H1 (cell line): ENCODE measurements around the gene CASTOR1. TPM values are rescaled to one million over a fixed set of nuclear protein-coding genes. Genes with fewer than 3 reads are reported as not detected.

Experiments
- CTCF ChIA-PET: fragments of 300-600 bp; sonication (Branson Sonifier 250); formaldehyde crosslinking; loops from one replicate; lab custom pipeline; 2021; ENCODE audit not compliant: partially characterized antibody; lab: Charles Lee
- POLR2A ChIA-PET: fragments of 300-600 bp; sonication (Branson Sonifier 250); formaldehyde crosslinking; loops from one replicate; lab custom pipeline; 2021; ENCODE audit warnings: inconsistent platforms; ENCODE audit not compliant: partially characterized antibody; lab: Charles Lee
- DNase-seq, 2 experiments: peaks; one replicate each; pipeline versions ENCODE4 v3.0.0 to v3.0.0-alpha.2; 2010 to 2022; ENCODE audit warnings: low spot score in 2 of 2, low read depth in 1 of 2, mixed read lengths in 1 of 2
- FAIRE-seq: peaks from 2 replicates; lab custom pipeline; 2011; peaks lifted over from hg19 to GRCh38; lab: Jason Lieb, UNC
- H2AFZ ChIP-seq: 2 replicates; pipeline ENCODE4 v1.8.1; 2012; ENCODE audit warnings: low read length, inconsistent platforms
- H2AK5ac ChIP-seq: 2 replicates; pipeline ENCODE4 v1.6.1; 2013; ENCODE audit warnings: low read depth, low read length
- H2BK120ac ChIP-seq: replicated peaks from 2 replicates; pipeline ENCODE3; 2013; ENCODE audit warnings: low read depth, low read length, inconsistent platforms
- H2BK12ac ChIP-seq: 2 replicates; pipeline ENCODE4 v1.6.1; 2013; ENCODE audit warnings: low read depth, low read length
- H2BK15ac ChIP-seq: 2 replicates; pipeline ENCODE4 v1.6.1; 2013; ENCODE audit warnings: low read length
- H2BK20ac ChIP-seq: 2 replicates; pipeline ENCODE4 v1.6.1; 2013; ENCODE audit warnings: low read length
- H2BK5ac ChIP-seq: 2 replicates; pipeline ENCODE4 v1.6.1; 2013; ENCODE audit warnings: low read depth, low read length
- H3K14ac ChIP-seq: 2 replicates; pipeline ENCODE4 v1.6.1; 2013; ENCODE audit warnings: inconsistent platforms; ENCODE audit not compliant: insufficient read length
- H3K18ac ChIP-seq: 2 replicates; pipeline ENCODE4 v1.6.1; 2013; ENCODE audit warnings: low read length; ENCODE audit errors: extremely low read depth
- H3K23ac ChIP-seq: 2 replicates; pipeline ENCODE4 v1.6.1; 2013; ENCODE audit warnings: inconsistent platforms; ENCODE audit not compliant: insufficient read length
- H3K23me2 ChIP-seq: 2 replicates; pipeline ENCODE4 v1.6.1; 2013; ENCODE audit warnings: low read depth, low read length
- H3K27ac ChIP-seq: 2 replicates; pipeline ENCODE4 v1.6.1; 2011; ENCODE audit warnings: low read depth, low read length, inconsistent platforms
- H3K27me3 ChIP-seq, 4 experiments: replicated peaks in 1 of 4; 1 replicate in 1 of 4; 2 replicates in 3 of 4; pipeline versions ENCODE4 v1.6.1 to v1.8.1; 2011 to 2013; ENCODE audit warnings: low read length in 3 of 4, mild to moderate bottlenecking in 3 of 4, inconsistent platforms in 2 of 4, mixed read lengths in 2 of 4, moderate library complexity in 1 of 4; ENCODE audit not compliant: control insufficient read depth in 3 of 4, insufficient read depth in 3 of 4; ENCODE audit errors: extremely low read depth in 1 of 4
- H3K36me3 ChIP-seq, 4 experiments: 2 replicates each; pipeline versions ENCODE4 v1.6.1 to v1.8.1; 2011 to 2013; ENCODE audit warnings: mild to moderate bottlenecking in 4 of 4, low read length in 3 of 4, moderate library complexity in 2 of 4, control low read depth in 1 of 4, inconsistent platforms in 1 of 4; ENCODE audit not compliant: insufficient read depth in 4 of 4, control insufficient read depth in 2 of 4
- H3K4ac ChIP-seq: replicated peaks from 2 replicates; pipeline ENCODE3; 2013; ENCODE audit warnings: low read length, low read depth, mixed read lengths, inconsistent platforms; ENCODE audit not compliant: insufficient read length
- H3K4me1 ChIP-seq, 4 experiments: replicated peaks in 1 of 4; 1 replicate in 1 of 4; 2 replicates in 3 of 4; pipeline versions ENCODE4 v1.6.1 to v1.8.1; 2011 to 2013; ENCODE audit warnings: low read length in 3 of 4, inconsistent platforms in 2 of 4, mixed read lengths in 1 of 4; ENCODE audit not compliant: insufficient read depth in 4 of 4, control insufficient read depth in 3 of 4
- H3K4me2 ChIP-seq, 2 experiments: 2 replicates each; pipeline versions ENCODE4 v1.6.1 to v1.8.1; 2011 to 2013; ENCODE audit warnings: low read depth in 2 of 2, low read length in 2 of 2, control low read depth in 1 of 2, inconsistent platforms in 1 of 2, mild to moderate bottlenecking in 1 of 2; ENCODE audit not compliant: insufficient read depth in 1 of 2
- H3K4me3 ChIP-seq, 4 experiments: fragments of 200-600, 300-600 bp in 1 of 4; sonication (generic), shearing (Covaris generic), sonication (Bioruptor Twin) in 1 of 4; 2 replicates each; pipeline versions ENCODE4 v1.5.1 to v1.8.1; 2011 to 2016; ENCODE audit warnings: low read length in 4 of 4, low read depth in 3 of 4, control low read depth in 2 of 4, inconsistent platforms in 2 of 4, mild to moderate bottlenecking in 2 of 4, mixed read lengths in 1 of 4, moderate library complexity in 1 of 4; ENCODE audit not compliant: insufficient read depth in 2 of 4; ENCODE audit errors: extremely low read depth in 1 of 4
- H3K56ac ChIP-seq: replicated peaks from 2 replicates; pipeline ENCODE3; 2013; ENCODE audit warnings: low read depth, mild to moderate bottlenecking, mixed read lengths, low read length, inconsistent platforms; ENCODE audit not compliant: insufficient read length
- H3K79me1 ChIP-seq: 2 replicates; pipeline ENCODE4 v1.6.1; 2013; ENCODE audit warnings: low read depth, low read length, control low read depth
- H3K79me2 ChIP-seq, 2 experiments: 2 replicates each; pipeline versions ENCODE4 v1.6.1 to v1.8.1; 2012 to 2013; ENCODE audit warnings: low read length in 2 of 2, mild to moderate bottlenecking in 2 of 2, inconsistent platforms in 1 of 2; ENCODE audit not compliant: insufficient read depth in 2 of 2, control insufficient read depth in 1 of 2
- H3K9ac ChIP-seq, 4 experiments: replicated peaks in 1 of 4; 1 replicate in 1 of 4; 2 replicates in 3 of 4; pipeline versions ENCODE4 v1.6.1 to v1.8.1; 2011 to 2013; ENCODE audit warnings: low read depth in 3 of 4, low read length in 3 of 4, control low read depth in 2 of 4, mild to moderate bottlenecking in 2 of 4, moderate library complexity in 2 of 4, inconsistent platforms in 1 of 4; ENCODE audit errors: extremely low read depth in 1 of 4
- H3K9me3 ChIP-seq, 2 experiments: 2 replicates each; pipeline versions ENCODE4 v1.6.1 to v1.8.1; 2012 to 2013; ENCODE audit warnings: mild to moderate bottlenecking in 2 of 2, moderate library complexity in 2 of 2, control low read depth in 1 of 2, inconsistent platforms in 1 of 2, low read depth in 1 of 2, low read length in 1 of 2, mixed read lengths in 1 of 2; ENCODE audit not compliant: insufficient read depth in 2 of 2
- H4K20me1 ChIP-seq, 2 experiments: replicated peaks in 1 of 2; 2 replicates each; pipeline versions ENCODE3 to v1.8.1; 2011 to 2013; ENCODE audit warnings: inconsistent platforms in 2 of 2, low read length in 2 of 2, mild to moderate bottlenecking in 1 of 2; ENCODE audit not compliant: insufficient read depth in 2 of 2, control insufficient read depth in 1 of 2
- H4K5ac ChIP-seq: 2 replicates; pipeline ENCODE4 v1.6.1; 2013; ENCODE audit warnings: low read length, low read depth, mixed read lengths, inconsistent platforms; ENCODE audit not compliant: insufficient read length
- H4K8ac ChIP-seq: 2 replicates; pipeline ENCODE4 v1.8.0; 2013; ENCODE audit warnings: mild to moderate bottlenecking, moderate library complexity, low read length, inconsistent platforms; ENCODE audit not compliant: insufficient read depth; ENCODE audit errors: extremely low read depth
- H4K91ac ChIP-seq: replicated peaks from 2 replicates; pipeline ENCODE3; 2013; ENCODE audit warnings: low read length, mixed read lengths, inconsistent platforms; ENCODE audit not compliant: insufficient read length
- CEBPB ChIP-seq: IDR thresholded peaks from 2 replicates; pipeline ENCODE4 v1.6.1; 2012; ENCODE audit warnings: low read depth, low read length
- CHD1 ChIP-seq: IDR thresholded peaks from 2 replicates; pipeline ENCODE4 v1.6.1; 2012; ENCODE audit warnings: low read depth, low read length, improper control_type of control experiment
- CTBP2 ChIP-seq: IDR thresholded peaks from 2 replicates; pipeline ENCODE4 v1.7.0; 2011; ENCODE audit warnings: borderline replicate concordance, mild to moderate bottlenecking, moderate library complexity, mixed read lengths, low read length; ENCODE audit not compliant: insufficient read depth, insufficient read length
- GABPA ChIP-seq: IDR thresholded peaks from 2 replicates; pipeline ENCODE4 v1.6.1; 2011; ENCODE audit warnings: mild to moderate bottlenecking, low read length, moderate library complexity, borderline replicate concordance; ENCODE audit not compliant: insufficient read depth
- HDAC2 ChIP-seq, 2 experiments: fragments of 300-600 bp in 1 of 2; sonication (generic) in 1 of 2; IDR thresholded peaks; 2 replicates each; pipeline ENCODE4 v1.6.1; 2011 to 2012; ENCODE audit warnings: low read depth in 2 of 2, low read length in 2 of 2, mild to moderate bottlenecking in 2 of 2, moderate library complexity in 2 of 2, borderline replicate concordance in 1 of 2, inconsistent platforms in 1 of 2
- HDAC6 ChIP-seq: IDR thresholded peaks from one replicate; pipeline ENCODE4 v1.7.1; 2012; ENCODE audit warnings: low read depth, mild to moderate bottlenecking, inconsistent platforms, low read length, moderate library complexity
- JUND ChIP-seq: IDR thresholded peaks from 2 replicates; pipeline ENCODE4 v1.6.1; 2011; ENCODE audit warnings: mild to moderate bottlenecking, improper control_type of control experiment, low read length
- KDM1A ChIP-seq: fragments of 200-600, 300-600 bp; sonication (generic); IDR thresholded peaks from 2 replicates; pipeline ENCODE4 v1.7.1; 2016; ENCODE audit warnings: mild to moderate bottlenecking, low read length, borderline replicate concordance
- POLR2AphosphoS5 ChIP-seq: IDR thresholded peaks from 2 replicates; pipeline ENCODE4 v1.6.1; 2011; ENCODE audit warnings: low read depth, low read length
- SIX5 ChIP-seq: IDR thresholded peaks from 2 replicates; pipeline ENCODE4 v1.6.1; 2011; ENCODE audit warnings: mild to moderate bottlenecking, low read depth, low read length
- SP2 ChIP-seq: IDR thresholded peaks from 2 replicates; pipeline ENCODE4 v1.6.1; 2012; ENCODE audit warnings: mild to moderate bottlenecking, low read length, inconsistent platforms
- SRF ChIP-seq: IDR thresholded peaks from 2 replicates; pipeline ENCODE4 v1.6.1; 2011; ENCODE audit warnings: mild to moderate bottlenecking, low read depth, low read length, moderate library complexity
- SUZ12 ChIP-seq: fragments of 200-600 bp; sonication (generic); IDR thresholded peaks from 2 replicates; pipeline ENCODE4 v1.6.1; 2012; ENCODE audit warnings: mild to moderate bottlenecking, inconsistent platforms, low read length, moderate library complexity, mixed read lengths
- TAF7 ChIP-seq: optimal IDR thresholded peaks from 2 replicates; pipeline ENCODE3; 2011; ENCODE audit warnings: low read depth, mild to moderate bottlenecking, inconsistent platforms, low read length, moderate library complexity, borderline replicate concordance
- TEAD4 ChIP-seq: IDR thresholded peaks from 2 replicates; pipeline ENCODE4 v1.6.1; 2012; ENCODE audit warnings: low read depth, low read length, inconsistent platforms, mixed read lengths
- WGBS, 2 experiments: shearing (Covaris generic) in 1 of 2; methylation state at CpG; one replicate each; pipeline versions ENCODE4 v1.1.6 to v1.1.7; 2013 to 2015; ENCODE audit warnings: low lambda C conversion rate in 2 of 2, mixed read lengths in 2 of 2, inconsistent platforms in 1 of 2, low coverage in 1 of 2, missing lambda C conversion rate in 1 of 2; ENCODE audit not compliant: insufficient replicate concordance in 2 of 2, insufficient coverage in 1 of 2, insufficient read length in 1 of 2; ENCODE audit errors: extremely low coverage in 1 of 2, missing lambda C conversion rate in 1 of 2; 5-methylcytosine and 5-hydroxymethylcytosine counted together
- polyA plus RNA-seq, 7 experiments: library from polyadenylated mRNA; depleted of rRNA in 3 of 7; stranded (reverse) in 5 of 7; unstranded in 2 of 7; fragments of >200 nt in 5 of 7; fragments of 200-250 nt in 2 of 7; gene quantifications; 1 replicate in 5 of 7; 2 replicates in 1 of 7; 4 replicates in 1 of 7; pipeline versions ENCODE4 v1.2.1 to v1.2.3, GENCODE V29; 2011 to 2013; ENCODE audit warnings: missing spikeins in 2 of 7, mixed read lengths in 2 of 7
- total RNA-seq: library from RNA; stranded (reverse); fragmentation: NEBNext Ultra II Directional; extraction: Animal tissue kit (Norgen Biotek cat#: 25700); gene quantifications from 2 replicates; pipeline ENCODE4 v1.2.1, GENCODE V29; 2021

The CASTOR1 gene
- total and polyA plus RNA-seq, 2 of the 8 experiments (the other 6 are each of a cell fraction or from before 2014, with no cell fraction given), result 10.3 to 36.0 TPM

DNA sequence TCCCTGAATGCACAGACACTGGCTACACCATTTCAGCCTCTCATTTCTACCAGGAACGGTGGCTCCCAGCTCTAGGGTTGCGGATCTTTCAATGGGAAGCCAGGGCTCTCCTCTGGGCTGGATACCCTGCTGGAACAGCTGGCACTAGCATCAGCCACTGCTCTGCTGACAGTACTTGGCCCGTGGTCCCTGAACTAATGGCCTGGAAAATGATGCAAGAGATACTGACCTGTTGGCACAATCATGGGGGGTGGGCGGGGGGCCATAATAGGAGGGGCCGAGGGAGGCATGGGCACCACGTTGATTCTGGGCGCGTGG lies 48.1 kb upstream of the CASTOR1 start:
- 75% methylated on average over 6 of the region's 8 CpGs; no CpG with 5 or more reads in 1 of the 2 experiments for WGBS, 2 experiments
- no peaks in the 10 kb centered on the region for H3K27me3 ChIP-seq
- H4K5ac ChIP-seq, result no peak overlapping the region
- no peak overlapping the region for H2AFZ ChIP-seq
- no peak overlapping the region for H2BK15ac ChIP-seq
- no peak overlapping the region for H3K27ac ChIP-seq
- no peaks in the 10 kb centered on the region for H3K4me1 ChIP-seq
- no peak overlapping the region for H4K91ac ChIP-seq
- no peak overlapping the region for H2BK12ac ChIP-seq
- no peak overlapping the region for H3K4me3 ChIP-seq
- H2BK20ac ChIP-seq, result no peak overlapping the region
- H4K20me1 ChIP-seq, result peaks cover 0 to 14% of the 10 kb centered on the region in 2 experiments
- no peak overlapping the region for H3K23ac ChIP-seq
- H3K9me3 ChIP-seq, result no peaks in the 10 kb centered on the region
- POLR2A ChIA-PET, result interaction anchor here (1.3 to 2.1 kb wide), 2 partner anchors 19 to 44 kb away, joined by 3 to 6 read pairs; partner anchors contain the start of gene SF3A1
- H3K18ac ChIP-seq, result no peak overlapping the region
- CTCF ChIA-PET, result interaction anchor here (0.5 to 1.8 kb wide), 4 partner anchors 11 to 153 kb away, joined by 3 to 6 read pairs (median 3); no protein-coding TSS in a partner anchor
- H3K79me2 ChIP-seq, result no peaks in the 10 kb centered on the region
- no peak overlapping the region for H3K56ac ChIP-seq
- DNase-seq (no peak), FAIRE-seq (no peak)
- H3K23me2 ChIP-seq, result no peaks in the 10 kb centered on the region
- H3K9ac ChIP-seq, result no peak overlapping the region
- no peak overlapping the region for H4K8ac ChIP-seq
- peaks cover 48 to 94% (median 91%) of the 10 kb centered on the region in 4 experiments for H3K36me3 ChIP-seq
- H2BK120ac ChIP-seq, result no peak overlapping the region
- no peak overlapping the region for H3K14ac ChIP-seq
- H2AK5ac ChIP-seq, result no peak overlapping the region
- H3K79me1 ChIP-seq, result no peaks in the 10 kb centered on the region; the same call in 1 of the 2 replicates
- H3K4me2 ChIP-seq, result no peak overlapping the region
- H3K4ac ChIP-seq, result no peak overlapping the region
- no peak overlapping the region for H2BK5ac ChIP-seq
- TF ChIP-seq SIX5, result no peak
- no peak for TF ChIP-seq GABPA
- no peak for TF ChIP-seq CEBPB
- no peak for TF ChIP-seq SRF
- TF ChIP-seq TAF7, result no peak
- no peak for TF ChIP-seq KDM1A
- no peak for TF ChIP-seq TEAD4
- no peak for TF ChIP-seq HDAC2 (IDR thresholded peaks at IDR 0.05; ENCODE audit: borderline replicate concordance in 1 of 2, low read depth in 2 of 2, low read length in 2 of 2)
- TF ChIP-seq SP2, result no peak
- no peak for TF ChIP-seq CTBP2
- no peak for TF ChIP-seq POLR2AphosphoS5
- TF ChIP-seq HDAC6, result no peak
- TF ChIP-seq JUND, result no peak
- no peak for TF ChIP-seq CHD1
- TF ChIP-seq SUZ12, result no peak
